ENCODE measurements around the gene COMMD6. TPM values are rescaled to one million over a fixed set of nuclear protein-coding genes. Genes with fewer than 3 reads are reported as not detected.

COMMD6 gene
- total and polyA plus RNA-seq, 2 of the 4 experiments (the other 2 are of a cell fraction), result 63.5 to 144 TPM

GRCh38 chr13:75480671-75481175, 56.9 kb downstream of the COMMD6 start:
- H2AFZ ChIP-seq (replicated peaks; ENCODE audit: low read length, poor library complexity), result peak overlapping the region; percentile 91
- in situ Hi-C loops (cut with MboI; ENCODE audit: low sequenced_read_pairs) (loop anchor here (5.0 kb wide), 1 partner anchor 67 kb away; the partner anchor contains the start of gene UCHL3), dilution Hi-C loops (cut with HindIII; ENCODE audit: low sequenced_read_pairs, unreplicated experiment) (no loop called here)

More at GRCh38 chr13:75480671-75481175, 56.9 kb downstream of the COMMD6 start:
- POLR2A ChIA-PET (ENCODE audit: unreplicated experiment), result no interaction called here
- CTCF ChIA-PET, result no interaction called here
- no peak overlapping the region for H3K56ac ChIP-seq (ENCODE audit: extremely low read depth, insufficient read depth, low read length)
- H3K4me3 ChIP-seq (ENCODE audit: insufficient read depth, low read depth, low read length), result peak overlapping the region; percentile 49
- H2AK5ac ChIP-seq (ENCODE audit: low read depth, low read length), result no peak overlapping the region
- ATAC-seq (ENCODE audit: low read depth) (no peak), DNase-seq (peak; percentile 37)
- no peaks in the 10 kb centered on the region for H3K9me3 ChIP-seq (ENCODE audit: control insufficient read depth, insufficient read depth, low read length)
- no peak overlapping the region for H3K14ac ChIP-seq (replicated peaks; ENCODE audit: low read depth, low read length)
- peak overlapping the region; percentile 13; the same call in 1 of the 2 replicates for H3K9ac ChIP-seq (ENCODE audit: low read depth, low read length)
- no peak for TF ChIP-seq CTCF (conservative IDR thresholded peaks at IDR 0.05; ENCODE audit: low read depth, low read length)
- TF ChIP-seq RFX5 (IDR thresholded peaks at IDR 0.05; ENCODE audit: low read depth, low read length), result no peak
- peak; percentile 54; the same call in 1 of the 2 replicates for TF ChIP-seq MXI1 (IDR thresholded peaks at IDR 0.05; ENCODE audit: borderline replicate concordance, low read depth, low read length)
- H4K8ac ChIP-seq (ENCODE audit: low read depth in 2 of 2, low read length in 2 of 2), result no peak overlapping the region
- WGBS, 2 experiments (ENCODE audit: extremely low coverage in 2 of 2, insufficient read length in 1 of 2), result 0% methylated on average over 1 of the region's 48 CpGs; no CpG with 5 or more reads in 1 of the 2 experiments
- no peaks in the 10 kb centered on the region for H3K27me3 ChIP-seq (ENCODE audit: control insufficient read depth, insufficient read depth, low read length)
- H3K36me3 ChIP-seq (ENCODE audit: control insufficient read depth, insufficient read depth, low read length), result no peaks in the 10 kb centered on the region
- H4K91ac ChIP-seq (ENCODE audit: insufficient read depth, low read depth, low read length), result no peak overlapping the region
- no peak overlapping the region for H3K4ac ChIP-seq (ENCODE audit: low read depth, low read length)
- no peaks in the 10 kb centered on the region; the same call in 1 of the 2 replicates for H3K4me1 ChIP-seq (ENCODE audit: control insufficient read depth, insufficient read depth, low read length)
- H2BK5ac ChIP-seq (ENCODE audit: low read depth, low read length, poor library complexity, severe bottlenecking), result no peak overlapping the region
- intact Hi-C loops (cut with micrococcal nuclease), result no loop called here
- no peak overlapping the region for H4K5ac ChIP-seq (ENCODE audit: low read depth, low read length)
- peaks cover 13 to 21% of the 10 kb centered on the region in 2 experiments for H3K79me1 ChIP-seq (ENCODE audit: low read depth in 1 of 2, low read length in 2 of 2)
- peak overlapping the region; percentile 66 for H2AK9ac ChIP-seq (replicated peaks; ENCODE audit: low read depth, low read length, poor library complexity)
- peak overlapping the region; percentile 88 for H3K23ac ChIP-seq (ENCODE audit: low read depth, low read length)
- H3K18ac ChIP-seq (ENCODE audit: low read depth, low read length), result no peak overlapping the region
- H2BK15ac ChIP-seq (ENCODE audit: low read depth, low read length), result no peak overlapping the region
- H3K9me1 ChIP-seq (ENCODE audit: insufficient read depth, low read length), result no peaks in the 10 kb centered on the region
- BruUV-seq (replicated peaks), result no TSS peak
- H3K4me2 ChIP-seq (ENCODE audit: low read depth, low read length), result peak overlapping the region; percentile 97
- no peak overlapping the region; the same call in 1 of the 2 replicates for H3K27ac ChIP-seq (ENCODE audit: insufficient read depth, low read length)
- H4K20me1 ChIP-seq (ENCODE audit: insufficient read depth, low read length), result 0 out of 2 replicates have a peak, but pooled peaks cover 3% of the 10 kb centered on the region
- no peak overlapping the region for H2BK120ac ChIP-seq (ENCODE audit: low read depth, low read length)
- H2BK20ac ChIP-seq (ENCODE audit: low read depth, low read length), result no peak overlapping the region

Measured in IMR-90 (cell line).